SW 1271 (cell line): Measurements from ENCODE around the gene TMEM208.
A peak's percentile ranks its signal among the peaks of the same experiment; 100 is the strongest.

Experiments used
- DNase-seq, 2 experiments: peaks; one replicate each; lab custom pipeline; 2025; lab: John Stamatoyannopoulos, UW

The TMEM208 gene

GRCh38 chr16:67277999-67278772 is 51.3 kb downstream of the TMEM208 start:
- DNase-seq: peak in 1 of 2 experiments; percentile 36
